Endodermal cell (in vitro differentiated cells): Measurements from ENCODE around the gene GOT1. TPM values are rescaled to one million over a fixed set of nuclear protein-coding genes. Genes with fewer than 3 reads are reported as not detected.
A peak's percentile ranks its signal among the peaks of the same experiment; 100 is the strongest.

Experiments
- DNase-seq: peaks from one replicate; pipeline ENCODE4 v3.0.0-alpha.2; 2017
- H3K27ac ChIP-seq: 2 replicates; pipeline ENCODE4 v1.5.1; 2013; ENCODE audit warnings: mild to moderate bottlenecking, low read depth, low read length, moderate library complexity
- H3K27me3 ChIP-seq: 2 replicates; pipeline ENCODE4 v1.6.1; 2013; ENCODE audit warnings: mild to moderate bottlenecking, low read length, moderate library complexity; ENCODE audit not compliant: insufficient read depth, control insufficient read depth, poor library complexity, severe bottlenecking
- H3K36me3 ChIP-seq: 2 replicates; pipeline ENCODE4 v1.7.0; 2013; ENCODE audit warnings: mild to moderate bottlenecking, low read length, moderate library complexity; ENCODE audit not compliant: control insufficient read depth, insufficient read depth
- H3K4me1 ChIP-seq: one replicate; pipeline ENCODE4 v1.7.0; 2013; ENCODE audit warnings: low read length; ENCODE audit not compliant: control insufficient read depth, insufficient read depth
- H3K4me3 ChIP-seq: 2 replicates; pipeline ENCODE4 v1.5.1; 2013; ENCODE audit warnings: mild to moderate bottlenecking, low read length, moderate library complexity
- H3K9ac ChIP-seq: 2 replicates; pipeline ENCODE4 v1.6.1; 2013; ENCODE audit warnings: mild to moderate bottlenecking, low read length, moderate library complexity; ENCODE audit not compliant: poor library complexity, severe bottlenecking; ENCODE audit errors: extremely low read depth
- H3K9me3 ChIP-seq: 2 replicates; pipeline ENCODE4 v1.6.1; 2013; ENCODE audit warnings: mild to moderate bottlenecking, low read length, moderate library complexity; ENCODE audit not compliant: control insufficient read depth
- H3K27ac Mint-ChIP-seq: 2 replicates; pipeline ENCODE4 v1.8.0; 2020; ENCODE audit warnings: mixed read lengths
- H3K27me3 Mint-ChIP-seq: 2 replicates; pipeline ENCODE4 v1.8.0; 2021; ENCODE audit warnings: mild to moderate bottlenecking, mixed read lengths; ENCODE audit not compliant: insufficient read depth
- H3K36me3 Mint-ChIP-seq: 2 replicates; pipeline ENCODE4 v1.8.0; 2020; ENCODE audit warnings: low read depth, mixed read lengths
- H3K4me1 Mint-ChIP-seq: 2 replicates; pipeline ENCODE4 v1.8.0; 2020; ENCODE audit warnings: mixed read lengths
- H3K4me3 Mint-ChIP-seq: 2 replicates; pipeline ENCODE4 v1.8.0; 2020; ENCODE audit warnings: mild to moderate bottlenecking, moderate library complexity, mixed read lengths
- H3K9me3 Mint-ChIP-seq: 2 replicates; pipeline ENCODE4 v1.8.0; 2020; ENCODE audit warnings: mild to moderate bottlenecking, mixed read lengths
- WGBS, 2 experiments: methylation state at CpG; one replicate each; pipeline versions ENCODE4 v1.1.5 to v1.1.7; 2013; ENCODE audit warnings: missing lambda C conversion rate in 2 of 2, mixed read lengths in 1 of 2; ENCODE audit not compliant: insufficient coverage in 1 of 2, insufficient read length in 1 of 2; 5-methylcytosine and 5-hydroxymethylcytosine counted together
- long read RNA-seq, 4 experiments: library from polyadenylated mRNA in 2 of 4; library from RNA in 1 of 4; library from capped mRNA in 1 of 4; stranded (forward) in 3 of 4; unstranded in 1 of 4; transcript quantifications; one replicate each; pipeline ENCODE4 v2.0.0, GENCODE V29; 2020 to 2021; ENCODE audit warnings: inconsistent platforms in 1 of 4
- polyA plus RNA-seq, 2 experiments: library from polyadenylated mRNA; stranded (reverse); fragments of 50-300 nt; gene quantifications; one replicate each; pipeline ENCODE4 v1.2.3, GENCODE V29; 2013
- total RNA-seq, 2 donors: library from RNA; stranded (reverse); fragmentation: NEBNext Ultra II Directional in 1 of 2; extraction: Animal tissue kit (Norgen Biotek cat#: 25700) in 1 of 2; gene quantifications; 2 replicates in 1 of 2; 3 replicates in 1 of 2; pipeline ENCODE4 v1.2.1, GENCODE V29; 2021
- TF ChIP-seq, protein P1 (sequence below): fragments of 200-600 bp; sonication (generic); conservative IDR thresholded peaks from 2 replicates; pipeline ENCODE4 v1.5.0; 2021; ENCODE audit warnings: antibody characterized with exemption, mild to moderate bottlenecking

The GOT1 gene
- 10 to 100 TPM; 35.1 to 36.5 TPM for total RNA-seq
- polyA plus RNA-seq (2013, experiment 1 of 2), result 39.7 TPM
- 35.5 TPM for polyA plus RNA-seq (2013, experiment 2 of 2)
- long read RNA-seq, experiment 1, transcript GOT1-201 (9 exons, 2,923 nt), result major isoform, 15 of 26 reads
- long read RNA-seq, experiment 1, partial matches to known transcripts, result 6 of 26 reads
- long read RNA-seq, experiment 1, other reads (novel, unspliced or antisense), result 4 of 26 reads
- long read RNA-seq, experiment 2, transcript GOT1-201 (9 exons, 2,923 nt), result major isoform, 69 of 72 reads
- long read RNA-seq, experiment 2, partial matches to known transcripts, result 1 of 72 reads
- long read RNA-seq, experiment 2, other reads (novel, unspliced or antisense), result 2 of 72 reads
- long read RNA-seq, experiment 3, transcript GOT1-201 (9 exons, 2,923 nt), result major isoform, 333 of 354 reads
- long read RNA-seq, experiment 3, partial matches to known transcripts, result 1 of 354 reads
- long read RNA-seq, experiment 3, other reads (novel, unspliced or antisense), result 20 of 354 reads
- long read RNA-seq, experiment 4, transcript GOT1-201 (9 exons, 2,923 nt), result major isoform, 56 of 66 reads
- long read RNA-seq, experiment 4, partial matches to known transcripts, result 4 of 66 reads
- long read RNA-seq, experiment 4, other reads (novel, unspliced or antisense), result 5 of 66 reads

DNA sequence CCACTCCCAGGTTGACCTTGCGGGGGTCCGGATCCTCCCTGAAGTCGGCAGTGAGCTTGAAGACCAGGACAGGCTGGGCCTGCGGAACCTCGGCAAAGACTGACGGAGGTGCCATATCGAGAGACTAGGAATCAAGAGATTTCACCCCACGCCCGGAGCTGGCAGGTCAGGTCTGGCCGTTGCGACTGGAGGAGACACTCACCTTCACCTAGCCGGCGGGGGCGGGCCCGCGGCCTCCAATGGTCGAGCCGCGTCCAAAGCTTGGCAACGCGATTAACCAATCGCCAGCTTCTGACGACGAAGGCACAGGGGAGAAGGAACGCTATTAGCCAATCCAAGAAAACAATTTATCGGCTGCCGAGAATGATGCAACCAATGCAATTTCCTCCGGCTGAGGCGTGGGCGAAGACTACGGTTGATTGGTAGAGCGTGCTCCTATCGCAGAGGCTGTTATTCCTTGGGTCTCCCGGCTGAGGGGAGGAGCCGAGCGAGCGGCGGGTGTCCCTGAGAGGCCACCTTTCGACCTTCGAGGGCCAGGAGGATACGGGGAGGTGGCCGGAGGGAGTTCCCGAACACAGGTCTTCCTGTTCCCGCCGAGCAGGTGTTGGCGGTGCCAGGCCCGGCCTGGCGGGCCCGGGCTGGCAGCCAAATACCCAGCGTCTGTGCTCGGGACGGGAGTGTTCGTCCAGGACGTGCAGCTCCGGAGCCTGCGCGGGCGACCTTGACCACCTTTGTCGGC is at the start of gene GOT1:
GOT1 (minus strand) TSS at position 174 of the 739 bp plus-strand sequence; CDS start at position 115, 59 bp downstream.
- Histone ChIP-seq H3K27ac (peak within 1 kb of the TSS; percentile 69), H3K4me1 (peaks cover 8% of the 10 kb centered on the region), H3K4me3 (peak within 1 kb of the TSS; percentile 94), H3K36me3 (peaks cover under 1% of the 10 kb centered on the region), H3K9ac (peak within 1 kb of the TSS; percentile 86), H3K9me3 (no peaks in the 10 kb centered on the region), H3K27me3 (peaks cover 30% of the 10 kb centered on the region)
- peak; percentile 99 for DNase-seq
- TF ChIP-seq, protein P1, sequence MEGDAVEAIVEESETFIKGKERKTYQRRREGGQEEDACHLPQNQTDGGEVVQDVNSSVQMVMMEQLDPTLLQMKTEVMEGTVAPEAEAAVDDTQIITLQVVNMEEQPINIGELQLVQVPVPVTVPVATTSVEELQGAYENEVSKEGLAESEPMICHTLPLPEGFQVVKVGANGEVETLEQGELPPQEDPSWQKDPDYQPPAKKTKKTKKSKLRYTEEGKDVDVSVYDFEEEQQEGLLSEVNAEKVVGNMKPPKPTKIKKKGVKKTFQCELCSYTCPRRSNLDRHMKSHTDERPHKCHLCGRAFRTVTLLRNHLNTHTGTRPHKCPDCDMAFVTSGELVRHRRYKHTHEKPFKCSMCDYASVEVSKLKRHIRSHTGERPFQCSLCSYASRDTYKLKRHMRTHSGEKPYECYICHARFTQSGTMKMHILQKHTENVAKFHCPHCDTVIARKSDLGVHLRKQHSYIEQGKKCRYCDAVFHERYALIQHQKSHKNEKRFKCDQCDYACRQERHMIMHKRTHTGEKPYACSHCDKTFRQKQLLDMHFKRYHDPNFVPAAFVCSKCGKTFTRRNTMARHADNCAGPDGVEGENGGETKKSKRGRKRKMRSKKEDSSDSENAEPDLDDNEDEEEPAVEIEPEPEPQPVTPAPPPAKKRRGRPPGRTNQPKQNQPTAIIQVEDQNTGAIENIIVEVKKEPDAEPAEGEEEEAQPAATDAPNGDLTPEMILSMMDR, result no peak
- peaks cover 5% of the 10 kb centered on the region for H3K27me3 Mint-ChIP-seq
- H3K27ac Mint-ChIP-seq, result peak within 1 kb of the TSS; percentile 99
- peaks cover 25% of the 10 kb centered on the region for H3K4me1 Mint-ChIP-seq
- 0% methylated on average over 43 to 59 of the region's 59 CpGs for WGBS, 2 experiments
- H3K4me3 Mint-ChIP-seq, result peak within 1 kb of the TSS; percentile 90
- no peaks in the 10 kb centered on the region for H3K9me3 Mint-ChIP-seq
- peaks cover 2% of the 10 kb centered on the region for H3K36me3 Mint-ChIP-seq

DNA sequence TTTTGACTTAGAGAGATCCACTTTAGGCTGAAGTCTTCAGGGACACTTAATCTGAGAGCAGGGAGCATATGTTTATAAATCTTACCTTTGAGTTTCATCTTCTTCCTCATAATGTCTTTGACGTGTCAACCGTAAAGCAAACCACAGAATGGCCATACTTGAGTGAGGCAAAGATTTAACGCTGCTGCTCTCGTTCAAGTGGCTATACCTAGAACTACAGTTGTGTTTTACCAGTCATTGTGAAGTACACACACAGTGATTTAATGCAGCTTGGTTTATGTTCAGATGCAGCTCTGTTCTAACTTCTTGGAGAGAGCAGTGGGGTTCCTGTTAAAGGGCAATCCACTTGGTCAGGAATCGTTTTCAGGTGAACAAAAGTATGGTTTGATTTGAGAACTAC is 39.9 kb upstream of the GOT1 start:
- Histone ChIP-seq H3K9ac (no peak overlapping the region), H3K36me3 (no peaks in the 10 kb centered on the region), H3K27me3 (peaks cover 21% of the 10 kb centered on the region), H3K4me1 (no peaks in the 10 kb centered on the region), H3K9me3 (no peaks in the 10 kb centered on the region), H3K27ac (no peak overlapping the region), H3K4me3 (no peak overlapping the region)
- no peaks in the 10 kb centered on the region for H3K9me3 Mint-ChIP-seq
- no peak overlapping the region for H3K27ac Mint-ChIP-seq
- no peak overlapping the region for H3K4me3 Mint-ChIP-seq
- WGBS, 2 experiments, result 86 to 87% methylated on average over 4 of the region's 5 CpGs
- peaks cover 35% of the 10 kb centered on the region for H3K27me3 Mint-ChIP-seq
- no peak for DNase-seq
- TF ChIP-seq, protein P1, result peak; percentile 26
- H3K4me1 Mint-ChIP-seq, result peaks cover 16% of the 10 kb centered on the region
- H3K36me3 Mint-ChIP-seq, result no peaks in the 10 kb centered on the region

DNA sequence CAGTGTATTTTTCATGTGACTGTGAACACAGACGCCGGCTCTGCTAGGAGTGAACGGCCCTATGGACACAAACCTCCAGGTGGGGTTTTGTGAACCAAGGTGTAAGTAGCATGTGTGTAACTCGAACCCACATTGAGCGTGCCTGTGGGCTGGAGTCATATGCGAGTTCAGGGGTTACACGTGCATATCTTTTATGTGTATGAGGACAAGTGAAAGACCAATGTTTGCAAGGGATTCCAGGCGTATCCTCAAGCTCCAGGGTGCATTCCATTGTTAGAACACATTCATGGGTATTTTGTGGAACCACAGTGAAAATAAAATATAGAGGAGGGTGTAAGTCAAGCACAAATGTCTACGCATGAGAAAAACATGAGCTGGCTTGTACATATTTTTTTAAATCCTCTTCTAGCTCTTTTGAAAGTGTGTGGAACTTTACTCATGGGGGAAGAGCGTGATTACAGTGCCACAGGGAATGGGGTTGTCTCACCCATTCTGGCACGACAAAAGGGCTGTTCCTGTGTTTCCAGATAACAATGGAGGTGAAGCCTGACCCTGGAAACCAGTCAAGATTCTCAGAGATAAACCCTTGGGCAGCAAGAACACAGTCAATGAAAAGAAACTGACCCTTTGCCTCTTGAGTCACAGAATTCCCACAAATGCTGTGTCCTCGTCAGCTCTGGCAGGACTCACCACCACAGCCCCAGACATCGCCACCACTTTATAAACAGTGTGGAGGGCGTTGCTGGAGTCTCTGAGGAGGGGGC is 37.0 kb upstream of the GOT1 start:
- Mint-ChIP-seq H3K36me3 (no peaks in the 10 kb centered on the region), H3K4me1 (peaks cover 16% of the 10 kb centered on the region), H3K27me3 (peaks cover 32% of the 10 kb centered on the region)

More for the DNA sequence above, 37.0 kb upstream of the GOT1 start:
- H3K27ac Mint-ChIP-seq, result peak overlapping the region; percentile 19
- no peaks in the 10 kb centered on the region for H3K9me3 Mint-ChIP-seq
- no peak for DNase-seq
- H3K4me3 Mint-ChIP-seq, result no peak overlapping the region
- H3K27me3 ChIP-seq, result peaks cover 13% of the 10 kb centered on the region
- H3K9me3 ChIP-seq, result no peaks in the 10 kb centered on the region
- no peak overlapping the region for H3K27ac ChIP-seq
- no peaks in the 10 kb centered on the region for H3K4me1 ChIP-seq
- TF ChIP-seq, protein P1, result no peak
- no peak overlapping the region for H3K9ac ChIP-seq
- WGBS, 2 experiments, result 86 to 89% methylated on average over 8 to 14 of the region's 14 CpGs
- H3K4me3 ChIP-seq, result no peak overlapping the region
- H3K36me3 ChIP-seq, result no peaks in the 10 kb centered on the region
